GM21717 (cell line): ENCODE results near the gene TCF12.
A peak's percentile ranks its signal among the peaks of the same experiment; 100 is the strongest.

ENCODE experiments used
- ATAC-seq: cut with Tn5 transposase; IDR thresholded peaks from one replicate; pipeline ENCODE4 v1.9.1; 2021; ENCODE audit warnings: mild to moderate bottlenecking, moderate library complexity; ENCODE audit not compliant: unreplicated experiment

TCF12 gene

DNA sequence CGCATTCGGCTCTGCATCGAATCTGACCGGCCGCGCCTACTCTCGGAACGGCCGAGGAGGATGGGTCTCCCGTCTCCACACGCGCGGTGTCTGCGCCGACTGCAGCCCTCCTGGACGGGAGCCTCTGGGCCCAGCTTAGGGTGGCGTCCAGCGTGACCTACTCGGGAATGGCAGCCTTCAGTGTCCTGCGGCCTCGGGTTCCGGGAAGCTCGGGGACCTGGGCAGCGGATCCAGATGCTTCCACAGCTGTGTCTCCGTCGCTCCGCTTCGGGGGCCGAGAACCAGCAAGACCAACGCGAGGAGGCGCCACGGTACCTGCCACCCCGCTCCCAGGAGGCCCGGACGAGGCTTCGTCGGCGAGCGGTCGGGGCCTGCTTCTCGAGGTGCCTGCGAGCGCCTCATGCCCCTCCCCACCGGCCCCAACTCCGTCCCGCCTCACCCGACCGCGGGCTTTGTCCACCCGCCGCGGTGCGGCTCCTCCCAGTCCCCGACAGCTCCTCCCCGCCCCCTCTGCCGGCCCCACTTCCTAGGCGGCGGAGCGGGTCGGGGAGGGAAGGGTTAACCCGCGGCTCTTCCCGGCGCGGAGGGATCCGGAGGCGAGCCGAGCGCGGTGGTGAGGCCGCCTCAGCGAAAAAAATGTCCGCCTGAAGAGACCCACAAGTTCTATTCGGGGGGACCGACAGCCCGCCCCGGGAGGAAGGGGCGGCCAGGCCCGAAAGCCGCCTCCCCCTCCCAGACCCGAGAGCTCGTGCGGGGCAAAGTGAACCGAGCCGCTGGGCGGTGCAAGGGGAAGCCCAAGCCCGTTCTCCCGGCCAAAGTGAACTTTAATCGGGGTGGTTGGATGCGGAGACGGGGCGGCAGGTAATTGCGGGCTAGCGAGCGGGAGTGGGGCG lies at the start of gene TCF12:
TSS of gene TCF12 (plus strand) at position 599 of the 893 bp plus-strand sequence. CDS start 1,270 bp downstream, outside the sequence.
- peak; percentile 79 for ATAC-seq

DNA sequence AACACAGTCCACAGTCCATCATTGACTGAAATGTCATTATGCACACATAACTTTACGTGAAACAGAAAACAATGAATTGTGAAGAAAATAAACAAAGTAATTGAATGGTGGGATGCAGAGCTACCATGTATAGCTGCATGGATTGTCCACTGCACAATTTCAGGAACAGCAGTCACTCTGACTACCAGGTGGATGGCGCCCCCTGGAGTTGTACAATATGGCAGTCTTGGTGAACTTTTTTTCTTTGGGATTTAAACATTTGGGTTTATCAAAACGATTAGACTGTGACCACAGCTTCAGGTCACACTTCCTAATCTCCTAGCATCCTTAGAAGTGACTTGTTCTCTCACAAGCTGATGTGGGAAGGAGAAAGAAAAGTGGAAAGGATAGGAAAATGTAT lies 48.9 kb upstream of the TCF12 start:
- ATAC-seq = no peak

DNA sequence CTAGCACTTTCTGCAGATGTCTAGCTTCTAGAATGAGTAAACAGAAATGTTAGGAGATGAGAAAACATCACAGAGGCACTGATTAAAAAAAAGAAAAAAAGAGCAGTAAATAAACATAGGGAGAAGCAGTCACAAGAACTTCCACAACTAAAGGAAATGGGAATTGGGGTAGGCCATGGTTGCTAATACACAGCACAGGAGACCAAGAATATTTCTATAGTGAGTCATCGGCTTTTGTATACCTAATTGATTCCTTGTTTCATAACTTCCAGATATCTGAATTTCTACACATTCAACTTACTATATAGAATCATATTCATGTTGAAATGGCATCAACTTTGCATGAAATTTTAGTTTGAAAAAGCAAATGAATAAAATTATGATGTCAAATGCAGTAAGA lies 47.3 kb upstream of the TCF12 start:
- no peak for ATAC-seq

- ATAC-seq = no peak
Observed at GRCh38 chr15:56871867-56872266, 46.6 kb upstream of the TCF12 start.

- ATAC-seq = no peak
Observed at GRCh38 chr15:56877255-56877970, 41.0 kb upstream of the TCF12 start.

DNA sequence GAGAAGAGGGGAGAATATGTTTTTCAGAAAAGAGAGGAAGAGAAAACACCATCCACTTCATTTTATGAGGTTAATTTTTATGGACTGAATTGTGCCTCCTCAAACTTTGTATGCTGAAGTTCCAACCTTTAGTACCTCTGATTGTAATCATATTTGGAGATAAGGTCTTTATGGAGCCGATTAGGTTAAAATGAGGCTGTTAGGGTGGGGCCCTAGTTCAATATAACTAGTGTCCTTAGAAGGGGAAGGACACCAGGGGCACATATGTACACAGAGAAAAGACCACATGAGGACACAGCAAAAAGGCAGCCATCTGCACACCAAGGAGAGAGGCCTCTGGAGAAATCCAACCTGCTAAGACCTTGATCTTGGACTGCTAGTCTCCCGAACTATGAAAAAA lies 38.9 kb upstream of the TCF12 start:
- no peak for ATAC-seq

DNA sequence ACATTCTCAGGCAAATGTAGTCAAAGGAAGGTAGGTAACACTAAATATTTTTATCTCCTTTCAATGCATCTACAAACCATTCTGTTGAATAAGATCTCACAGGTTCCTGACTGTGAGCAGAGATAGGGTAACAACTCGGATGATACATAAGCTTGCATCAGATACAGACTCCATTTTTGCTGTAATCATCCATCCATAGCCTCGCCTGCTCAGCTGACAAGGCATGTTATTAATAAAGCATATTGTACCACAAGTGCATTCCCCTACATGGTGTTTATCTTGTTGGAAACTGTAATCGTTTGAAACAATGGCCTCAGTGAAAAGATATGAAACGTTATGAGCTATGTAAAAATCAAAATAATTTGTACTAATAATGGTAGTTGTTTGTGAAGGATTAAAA lies 35.4 kb upstream of the TCF12 start:
- no peak for ATAC-seq

- ATAC-seq = no peak
Observed at GRCh38 chr15:56886363-56886931, 32.0 kb upstream of the TCF12 start.

- peak; percentile 90 for ATAC-seq
Observed at GRCh38 chr15:56886932-56887781, 31.3 kb upstream of the TCF12 start.

GRCh38 chr15:56887782-56888438 lies 30.5 kb upstream of the TCF12 start:
- ATAC-seq = no peak

GRCh38 chr15:56890038-56890437 lies 28.4 kb upstream of the TCF12 start:
- ATAC-seq = no peak

GRCh38 chr15:56891852-56892440 lies 26.5 kb upstream of the TCF12 start:
- no peak for ATAC-seq

- no peak for ATAC-seq
Observed at GRCh38 chr15:56892659-56893363, 25.6 kb upstream of the TCF12 start.

- ATAC-seq = no peak
Observed at GRCh38 chr15:56893364-56893678, 25.1 kb upstream of the TCF12 start.

DNA sequence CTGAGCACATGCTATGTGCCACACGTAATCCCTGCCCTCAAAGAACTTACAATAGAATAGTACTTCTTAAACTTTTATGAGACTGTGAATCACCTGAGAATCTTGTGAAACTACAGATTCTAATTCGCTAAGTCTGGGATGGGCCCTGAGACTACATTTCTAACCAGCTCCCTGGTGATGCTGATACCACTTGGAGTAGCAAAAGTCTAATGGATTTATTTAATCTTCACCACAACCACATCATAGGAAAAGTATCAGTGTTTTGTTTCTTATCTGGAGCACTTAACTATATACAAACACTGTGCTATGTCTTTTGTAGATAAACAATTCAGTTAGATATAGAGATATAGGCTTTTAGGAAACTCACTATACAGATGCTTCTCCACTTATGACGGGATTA lies 23.8 kb upstream of the TCF12 start:
- no peak for ATAC-seq

DNA sequence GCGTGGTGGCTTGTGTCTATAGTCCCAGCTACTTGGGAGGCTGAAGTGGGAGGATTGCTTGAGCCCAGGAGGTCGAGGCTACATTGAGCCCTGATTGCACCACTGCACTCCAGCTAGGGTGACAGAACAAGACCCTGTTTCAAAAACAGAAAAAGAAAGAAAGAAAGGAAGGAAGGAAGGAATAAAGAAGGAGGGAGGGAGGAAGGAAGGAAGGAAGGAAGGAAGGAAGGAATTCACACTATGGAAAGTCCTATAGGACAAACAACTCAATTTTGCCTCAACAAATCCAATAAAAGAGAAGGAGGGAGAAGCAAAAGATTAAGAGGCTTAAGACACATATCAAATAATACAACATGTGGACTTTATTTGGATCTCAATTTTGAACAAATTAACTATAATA lies 16.5 kb upstream of the TCF12 start:
- no peak for ATAC-seq

GRCh38 chr15:56906766-56907165 lies 11.7 kb upstream of the TCF12 start:
- ATAC-seq = peak; percentile 35

GRCh38 chr15:56910801-56911200 lies 7.6 kb upstream of the TCF12 start:
- no peak for ATAC-seq

- ATAC-seq = no peak
Observed at GRCh38 chr15:56913241-56913640, 5.2 kb upstream of the TCF12 start.

DNA sequence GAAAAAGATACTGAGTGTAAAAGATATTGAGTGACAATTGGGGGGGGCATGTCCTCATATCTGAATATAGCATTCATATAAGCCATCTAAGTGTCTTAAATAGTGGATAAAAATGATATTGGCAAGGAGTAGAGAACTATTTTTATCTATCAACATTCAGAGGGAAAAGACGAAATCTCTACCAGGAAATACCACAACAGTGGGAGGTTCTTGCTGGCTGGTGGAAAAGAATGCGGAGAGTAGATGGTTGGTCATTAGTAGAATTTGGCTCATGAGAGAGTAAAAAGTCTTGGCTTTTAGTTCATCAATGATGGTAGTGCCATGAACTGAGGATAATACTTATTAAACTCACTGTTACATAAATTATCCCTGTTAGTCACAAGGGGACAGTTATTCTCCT lies 4.8 kb upstream of the TCF12 start:
- no peak for ATAC-seq
